Measurements from ENCODE around the gene ERO1B.
A peak's percentile ranks its signal among the peaks of the same experiment; 100 is the strongest.
"Not testable (repeated sequence)": the region's sequence is repeated elsewhere in the genome, so short reads cannot be mapped to it uniquely, and the experiment has no call there.

The ERO1B gene, protein sequence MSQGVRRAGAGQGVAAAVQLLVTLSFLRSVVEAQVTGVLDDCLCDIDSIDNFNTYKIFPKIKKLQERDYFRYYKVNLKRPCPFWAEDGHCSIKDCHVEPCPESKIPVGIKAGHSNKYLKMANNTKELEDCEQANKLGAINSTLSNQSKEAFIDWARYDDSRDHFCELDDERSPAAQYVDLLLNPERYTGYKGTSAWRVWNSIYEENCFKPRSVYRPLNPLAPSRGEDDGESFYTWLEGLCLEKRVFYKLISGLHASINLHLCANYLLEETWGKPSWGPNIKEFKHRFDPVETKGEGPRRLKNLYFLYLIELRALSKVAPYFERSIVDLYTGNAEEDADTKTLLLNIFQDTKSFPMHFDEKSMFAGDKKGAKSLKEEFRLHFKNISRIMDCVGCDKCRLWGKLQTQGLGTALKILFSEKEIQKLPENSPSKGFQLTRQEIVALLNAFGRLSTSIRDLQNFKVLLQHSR

DNA sequence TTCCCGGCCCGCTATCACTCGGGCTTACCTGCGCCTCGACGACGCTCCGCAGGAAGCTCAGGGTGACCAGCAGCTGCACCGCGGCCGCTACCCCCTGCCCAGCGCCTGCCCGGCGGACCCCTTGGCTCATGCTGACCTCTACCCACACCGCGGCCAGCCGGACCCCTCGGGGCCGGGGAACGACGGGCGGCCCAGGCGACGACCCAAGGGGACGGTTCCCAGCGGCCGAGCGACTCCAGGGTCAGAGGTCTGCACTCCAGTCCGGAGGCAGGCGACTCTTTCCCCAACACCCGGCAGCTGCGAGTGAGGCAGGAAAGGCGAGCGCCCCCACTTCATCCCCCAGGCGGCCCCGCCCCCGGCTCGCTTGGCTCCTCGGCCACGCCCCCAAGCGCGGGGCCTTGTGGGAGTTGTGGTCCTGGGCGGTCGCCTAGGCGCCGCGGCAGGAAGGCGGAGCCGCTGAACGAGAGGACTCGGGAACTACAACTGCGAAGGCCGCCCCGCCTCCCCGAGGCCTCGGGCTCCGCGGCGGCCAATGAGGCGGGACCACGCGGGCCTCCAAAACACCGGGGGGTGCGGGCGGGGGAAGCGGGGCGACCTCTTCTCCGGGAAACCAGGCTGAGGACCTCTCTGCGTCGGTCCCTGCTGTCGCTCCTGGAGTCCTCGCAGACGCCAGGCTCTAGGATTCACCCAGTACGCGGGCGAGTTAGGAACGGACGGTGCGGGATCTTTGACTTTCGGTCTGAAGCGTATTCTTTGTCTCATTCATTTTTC is at the start of gene ERO1B:
Gene ERO1B, minus strand, starts transcription at position 305 of the 771 bp plus-strand sequence. Its CDS starts 175 bp downstream, at position 130.
- DNase-seq (ENCODE audit: low spot score), result peak; percentile 95

DNA sequence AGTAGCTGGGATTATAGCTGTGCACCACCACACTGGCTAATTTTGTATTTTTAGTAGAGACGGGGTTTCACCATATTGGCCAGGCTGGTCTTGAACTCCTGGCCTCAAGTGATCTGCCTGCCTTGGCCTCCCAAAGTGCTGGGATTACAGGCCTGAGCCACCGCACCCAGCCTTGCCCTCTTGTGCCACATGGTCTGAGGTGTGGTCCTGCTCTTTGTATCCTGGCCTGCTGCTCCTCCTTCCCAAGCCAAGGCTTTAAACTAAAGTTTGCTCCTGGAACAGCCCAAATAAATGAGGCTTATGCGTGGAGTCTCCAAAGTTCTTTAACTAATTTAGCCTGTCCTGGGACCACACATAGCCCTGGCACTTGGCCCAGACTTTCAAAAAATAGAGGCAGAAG is 49.7 kb upstream of the ERO1B start:
- not testable (repeated sequence) for DNase-seq (ENCODE audit: low spot score)

DNA sequence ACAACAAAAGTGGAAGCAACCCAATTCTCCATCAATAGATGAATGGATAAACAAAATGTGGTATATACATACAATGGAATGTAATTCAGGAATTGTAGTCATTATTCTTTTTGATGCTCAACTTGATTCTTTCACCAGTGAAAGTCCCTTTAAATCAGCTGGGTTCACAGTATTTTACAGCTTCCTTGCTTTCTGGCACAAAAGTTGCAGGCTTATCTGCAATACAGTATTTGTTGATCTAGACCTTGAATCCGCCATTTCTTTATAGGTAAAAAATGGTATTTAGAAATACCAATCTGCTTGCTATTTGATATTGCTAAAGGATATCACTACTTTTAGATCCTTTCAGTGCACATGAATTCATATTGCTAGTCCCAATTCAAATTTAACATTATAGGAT is 44.7 kb upstream of the ERO1B start:
- DNase-seq (ENCODE audit: low spot score), result no peak

- DNase-seq (ENCODE audit: low spot score), result no peak
Observed at GRCh38 chr1:236325567-236325966, 43.8 kb upstream of the ERO1B start.

DNA sequence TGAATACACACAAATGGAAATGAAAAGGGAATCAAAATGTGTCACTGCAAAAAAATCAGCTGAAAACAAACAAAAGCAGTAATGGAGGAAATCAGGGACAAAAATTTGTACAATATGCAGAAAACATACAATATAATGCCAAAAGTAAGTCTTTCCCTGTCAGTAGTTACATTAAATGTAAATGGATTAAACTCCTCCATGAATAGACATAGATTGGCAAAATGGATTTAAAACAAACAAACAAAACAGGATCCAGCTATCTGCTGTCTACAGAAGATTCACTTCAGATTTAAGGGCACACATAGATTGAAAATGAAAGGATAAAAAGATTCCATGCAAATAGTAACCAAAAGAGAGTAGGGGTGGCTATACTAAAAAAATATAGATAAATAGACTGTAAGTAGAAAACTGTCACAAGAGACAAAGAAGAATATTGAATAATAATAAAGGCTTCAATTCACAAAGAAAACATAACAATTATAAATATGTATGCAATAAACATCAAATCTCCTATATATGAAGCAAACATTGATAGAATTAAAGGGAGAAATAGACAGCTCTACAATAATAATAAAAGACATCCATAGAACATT is 42.2 kb upstream of the ERO1B start:
- no peak for DNase-seq (ENCODE audit: low spot score)

DNA sequence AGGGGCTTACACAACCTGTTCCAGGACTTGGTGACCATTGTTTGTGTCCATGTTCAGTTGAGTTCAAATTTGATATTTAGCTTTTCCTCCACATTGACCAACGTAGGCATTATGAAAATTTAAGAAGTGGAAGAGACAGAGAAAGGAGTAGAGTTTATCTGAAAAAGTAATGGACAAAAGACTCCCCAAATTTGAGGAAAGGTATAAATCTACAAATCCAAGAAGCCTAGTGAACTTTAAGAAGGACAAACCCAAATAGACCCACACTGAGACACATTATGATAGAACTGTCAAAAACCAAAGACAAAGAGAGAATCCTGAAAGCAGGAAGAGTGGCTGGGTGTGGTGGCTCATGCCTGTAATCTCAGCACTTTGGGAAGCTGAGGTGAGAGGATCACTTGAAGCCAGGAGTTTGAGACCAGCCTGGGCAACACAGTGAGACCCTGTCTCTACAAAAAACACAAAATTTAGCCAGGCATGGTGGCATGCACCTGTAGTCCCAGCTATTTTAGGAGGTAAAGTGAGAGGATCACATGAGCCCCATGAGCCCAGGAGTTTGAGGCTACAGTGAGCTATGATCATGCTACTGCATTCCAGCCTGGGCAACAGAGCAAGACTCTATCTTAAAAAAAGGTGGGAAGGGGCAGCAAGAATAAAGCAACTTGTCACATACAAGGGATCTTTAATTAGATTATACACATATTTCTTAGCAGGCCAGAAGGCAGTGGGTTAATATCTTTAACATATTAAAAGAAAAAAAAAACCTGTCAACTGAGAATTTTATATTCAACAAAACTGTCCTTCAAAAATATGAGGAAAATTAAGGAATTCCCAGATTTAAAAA is 41.0 kb upstream of the ERO1B start:
- DNase-seq (ENCODE audit: low spot score), result no peak

DNA sequence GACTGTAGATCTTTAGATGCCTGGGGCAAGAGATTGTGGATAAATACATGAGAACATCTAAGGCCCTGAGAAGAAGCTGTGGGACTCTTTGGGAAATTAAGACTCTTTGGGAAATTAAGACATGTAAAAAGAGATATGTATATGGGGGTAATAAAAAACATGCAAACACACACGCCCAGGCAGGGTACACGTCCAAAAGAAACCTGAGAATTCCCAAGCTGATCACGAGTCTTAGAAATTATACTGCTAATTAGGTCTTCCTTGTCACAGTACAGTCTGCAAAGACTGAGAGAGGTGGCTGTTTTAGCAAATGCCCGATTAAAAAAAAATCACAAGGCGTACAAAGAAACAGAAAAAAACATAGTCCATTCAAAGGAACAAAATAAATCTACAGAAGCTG is 39.3 kb upstream of the ERO1B start:
- no peak for DNase-seq (ENCODE audit: low spot score)

DNA sequence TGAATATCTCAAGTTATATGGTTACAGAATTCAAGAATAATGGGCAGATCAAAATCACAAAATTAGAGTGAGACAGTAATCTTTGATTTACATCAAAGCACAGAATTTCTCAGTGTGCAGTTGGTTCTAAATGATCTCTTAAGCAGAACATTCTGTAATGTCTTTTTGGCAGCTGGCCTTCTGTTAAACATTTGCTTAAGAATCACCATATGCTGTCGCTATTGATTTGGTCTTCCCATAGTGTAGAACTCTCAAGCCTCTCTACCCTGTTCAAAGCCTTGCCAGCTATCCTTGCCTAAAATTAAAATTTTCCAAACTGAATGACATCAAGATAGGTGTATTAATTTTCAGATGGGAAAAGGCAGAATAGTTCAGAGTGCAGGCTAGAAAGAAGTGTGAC is 38.9 kb upstream of the ERO1B start:
- no peak for DNase-seq (ENCODE audit: low spot score)

DNA sequence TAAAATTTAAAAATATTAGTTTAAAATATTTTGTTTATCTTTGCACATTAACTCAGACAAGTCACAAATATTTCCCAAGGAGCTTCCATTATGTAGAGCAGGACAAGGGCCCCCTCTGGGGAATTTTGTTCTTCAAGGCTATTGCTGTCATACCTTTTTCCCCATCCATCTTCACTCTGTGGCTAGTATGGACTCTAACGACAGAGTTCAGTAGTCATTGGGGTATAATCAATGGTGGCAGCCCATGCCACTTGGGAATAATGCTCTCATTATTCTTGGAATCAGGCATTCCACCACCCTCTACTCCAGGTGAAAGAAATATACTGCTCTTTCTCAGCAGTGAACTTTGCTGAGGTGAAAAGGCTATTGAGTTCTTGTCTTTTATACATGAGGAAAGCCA is 38.5 kb upstream of the ERO1B start:
- no peak for DNase-seq (ENCODE audit: low spot score)

DNA sequence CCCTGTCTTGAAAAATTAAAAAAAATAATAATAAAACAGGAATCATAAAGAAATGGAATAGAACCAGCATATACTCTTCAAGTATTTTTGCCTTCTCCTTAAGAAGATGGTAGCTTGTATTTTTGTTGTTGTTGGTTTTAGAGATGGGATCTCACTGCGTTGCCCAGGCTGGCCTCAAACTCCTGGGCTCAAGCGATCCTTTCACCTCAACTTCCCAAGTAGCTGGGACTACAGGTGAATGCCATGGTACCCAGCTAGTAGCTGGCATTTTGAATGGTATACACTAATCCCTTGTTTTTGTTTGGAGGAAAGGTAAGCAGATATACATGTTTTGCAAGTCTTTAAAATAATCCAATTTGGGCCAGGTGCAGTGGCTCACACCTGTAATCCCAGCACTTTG is 34.7 kb upstream of the ERO1B start:
- DNase-seq (ENCODE audit: low spot score), result no peak

DNA sequence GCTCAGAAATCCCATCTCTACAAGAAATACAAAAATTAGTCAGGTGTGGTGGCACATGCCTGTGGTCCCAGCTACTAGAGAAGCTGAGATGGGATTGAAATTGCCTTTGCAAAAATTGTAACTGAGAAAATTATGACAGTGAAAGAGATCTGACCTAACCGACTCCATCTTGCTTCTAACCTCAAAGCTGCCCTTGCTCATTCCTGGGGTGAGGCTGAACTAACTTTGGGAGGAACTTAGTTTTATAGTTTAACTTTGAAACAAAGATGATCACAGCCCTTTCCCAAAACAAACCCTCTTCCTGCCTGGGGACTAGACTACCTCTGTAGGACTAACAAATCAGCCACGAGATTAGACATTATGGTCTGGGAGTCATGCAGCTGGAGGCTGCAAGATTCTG is 33.8 kb upstream of the ERO1B start:
- no peak for DNase-seq (ENCODE audit: low spot score)

GRCh38 chr1:236315092-236315491 is 33.3 kb upstream of the ERO1B start:
- DNase-seq (ENCODE audit: low spot score), result no peak

DNA sequence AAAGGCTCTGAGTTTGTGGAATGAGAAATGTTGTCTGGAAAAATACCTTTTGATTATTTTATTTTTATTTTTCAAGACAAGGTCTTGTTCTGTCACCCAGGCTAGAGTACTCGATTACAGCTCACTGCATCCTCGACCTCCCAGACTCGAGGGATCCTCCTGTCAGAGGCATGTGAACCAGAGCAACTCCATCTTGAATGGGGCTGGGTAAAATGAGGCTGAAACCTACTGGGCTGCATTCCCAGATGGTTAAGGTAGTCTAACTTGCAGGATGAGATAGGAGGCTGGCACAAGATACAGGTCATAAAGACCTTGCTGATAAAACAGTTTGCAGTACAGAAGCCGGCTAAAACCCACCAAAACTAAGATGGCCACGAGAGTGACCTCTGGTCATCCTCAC is 32.3 kb upstream of the ERO1B start:
- DNase-seq (ENCODE audit: low spot score), result not testable (repeated sequence)

GRCh38 chr1:236313427-236313826 is 31.7 kb upstream of the ERO1B start:
- DNase-seq (ENCODE audit: low spot score), result no peak

DNA sequence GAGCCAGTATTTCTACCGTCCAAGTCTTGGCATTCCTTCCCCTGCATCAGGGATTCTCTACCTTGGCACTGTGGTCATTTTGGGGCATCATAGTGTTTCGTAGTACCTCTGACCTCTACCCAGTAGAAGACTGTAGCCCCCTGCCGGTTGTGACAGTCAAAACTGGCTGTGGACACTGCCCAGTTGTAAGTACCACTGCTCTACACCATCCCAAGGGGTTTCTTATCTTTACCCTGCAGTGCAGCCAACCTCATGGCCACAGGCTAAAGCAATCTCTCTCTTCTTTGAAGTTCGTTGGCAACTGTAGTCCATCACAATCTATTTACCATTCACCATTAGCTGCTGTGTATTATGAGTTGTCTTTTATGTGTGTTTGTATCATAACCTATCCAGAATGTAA is 29.3 kb upstream of the ERO1B start:
- no peak for DNase-seq (ENCODE audit: low spot score)

GRCh38 chr1:236308827-236309226 is 27.1 kb upstream of the ERO1B start:
- DNase-seq (ENCODE audit: low spot score), result no peak

GRCh38 chr1:236307435-236307834 is 25.7 kb upstream of the ERO1B start:
- no peak for DNase-seq (ENCODE audit: low spot score)

DNA sequence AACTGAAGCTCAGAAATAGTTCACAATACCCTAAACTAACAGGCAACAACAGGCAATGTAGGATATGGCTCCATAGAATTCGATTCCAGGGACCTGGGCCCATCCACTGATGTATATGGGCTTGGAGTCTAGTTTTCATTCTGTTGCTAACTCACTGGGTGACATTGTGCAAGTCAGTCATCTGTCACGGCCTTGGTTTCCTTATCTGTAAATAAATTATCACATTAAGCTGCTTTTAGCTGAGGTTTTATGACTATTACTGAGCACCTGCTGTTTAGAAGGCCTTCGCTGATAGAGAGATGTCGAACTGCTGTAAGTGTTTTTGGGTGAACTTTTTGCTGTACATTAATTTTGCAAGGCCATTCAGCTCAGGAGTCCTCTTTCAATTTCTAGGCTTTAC is 22.9 kb upstream of the ERO1B start:
- no peak for DNase-seq (ENCODE audit: low spot score)

DNA sequence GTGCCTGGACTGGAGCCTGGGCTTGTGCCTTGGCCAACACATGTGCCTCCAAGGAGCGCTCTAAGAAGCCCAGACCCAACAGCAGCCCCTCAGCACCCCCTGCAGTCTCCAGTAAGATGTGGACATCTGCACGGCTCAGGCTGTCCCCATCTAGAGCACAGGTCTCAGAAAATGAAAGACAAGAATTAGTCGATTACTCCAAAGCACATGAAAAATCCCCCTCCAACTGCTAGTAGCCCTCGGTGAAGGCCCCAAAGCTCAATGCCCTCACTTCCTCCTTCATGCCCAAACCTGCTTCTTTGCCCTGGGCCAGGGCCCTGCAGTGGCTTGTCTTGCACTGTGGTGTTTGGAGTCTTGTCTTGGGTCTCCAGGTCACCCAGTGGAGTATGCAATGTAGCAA is 21.9 kb upstream of the ERO1B start:
- DNase-seq (ENCODE audit: low spot score), result no peak

- DNase-seq (ENCODE audit: low spot score), result peak; percentile 6
Observed at GRCh38 chr1:236302941-236303340, 21.2 kb upstream of the ERO1B start.

DNA sequence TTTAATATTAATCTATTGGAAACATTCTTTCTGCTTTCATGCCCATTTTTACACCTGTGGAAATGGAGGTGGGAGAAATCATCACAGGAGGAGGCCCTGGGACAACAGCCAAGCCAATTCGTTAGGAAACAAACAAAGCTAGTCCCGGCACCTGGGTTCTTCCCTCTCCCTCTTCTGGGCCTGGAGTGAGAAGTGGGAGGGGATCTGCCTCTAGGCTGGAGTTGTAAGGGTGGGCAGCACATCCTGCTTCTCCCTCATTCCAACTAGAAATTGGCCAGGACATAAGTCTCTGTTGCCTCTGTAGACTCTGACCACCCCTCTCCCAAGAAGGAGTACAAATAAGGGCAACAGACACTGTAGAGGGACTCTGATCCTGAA is 20.2 kb upstream of the ERO1B start:
- no peak for DNase-seq (ENCODE audit: low spot score)

Measured in activated CD4-positive, alpha-beta T cell treated with anti-CD3 and anti-CD28 coated beads, Interleukin-2, Interleukin-4, amounts not matched to agents 100 ng/mL and 50 ng/mL, durations not matched to agents 16 hours and 8 hours (primary cell).